ENCODE data around the gene TMEM259. TPM values are rescaled to one million over a fixed set of nuclear protein-coding genes. Genes with fewer than 3 reads are reported as not detected.

Gene TMEM259
- total RNA-seq, 1 donor = 83.0 TPM

DNA sequence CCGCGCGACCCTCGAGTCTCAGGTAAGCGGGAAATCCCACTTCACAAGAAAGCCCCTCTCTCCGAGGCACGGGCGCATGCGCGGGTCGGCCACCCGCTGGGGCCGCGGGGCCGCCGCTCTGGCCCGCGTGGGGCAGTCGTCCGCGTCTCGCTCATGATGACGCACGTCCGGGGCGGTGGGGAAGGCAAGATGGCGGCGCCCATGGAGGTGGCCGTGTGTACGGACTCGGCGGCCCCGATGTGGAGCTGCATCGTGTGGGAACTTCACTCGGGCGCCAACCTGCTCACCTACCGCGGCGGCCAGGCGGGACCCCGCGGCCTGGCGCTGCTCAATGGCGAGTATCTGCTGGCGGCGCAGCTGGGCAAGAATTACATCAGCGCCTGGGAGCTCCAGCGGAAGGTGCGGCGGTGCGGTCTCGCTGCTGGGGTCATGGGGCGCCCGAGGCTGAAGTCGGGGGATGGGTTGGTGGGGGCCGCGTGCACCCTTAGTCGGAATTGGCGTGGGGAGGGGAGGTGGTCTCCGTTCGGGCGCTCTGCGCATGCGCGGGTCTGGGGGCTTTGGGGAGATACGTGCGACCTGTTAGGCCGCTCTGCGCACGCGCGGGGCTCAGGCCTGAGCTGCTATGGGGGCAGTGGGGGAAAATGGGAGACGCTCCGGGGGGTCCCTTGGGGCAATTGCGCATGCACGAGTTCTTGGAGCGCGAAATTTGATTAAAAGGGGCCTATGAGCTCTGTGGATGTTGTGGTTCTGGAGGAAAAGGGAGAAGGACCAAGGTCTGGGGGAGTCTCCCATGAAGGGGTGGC is 36.6 kb downstream of the TMEM259 start, which contains the start of gene WDR18:
Gene WDR18, plus strand, starts transcription at position 181 of the 803 bp plus-strand sequence. Its CDS starts 9 bp downstream, at position 190.
- no peaks in the 10 kb centered on the region for H3K27me3 ChIP-seq (ENCODE audit: insufficient read depth, low read length)
- H3K4me1 ChIP-seq (ENCODE audit: insufficient read depth, low read length) = peaks cover 29% of the 10 kb centered on the region
- H3K9me3 ChIP-seq (ENCODE audit: low read depth, low read length) = no peaks in the 10 kb centered on the region
- H3K4me3 ChIP-seq (ENCODE audit: low read length) = peak within 1 kb of the TSS; percentile 82

DNA sequence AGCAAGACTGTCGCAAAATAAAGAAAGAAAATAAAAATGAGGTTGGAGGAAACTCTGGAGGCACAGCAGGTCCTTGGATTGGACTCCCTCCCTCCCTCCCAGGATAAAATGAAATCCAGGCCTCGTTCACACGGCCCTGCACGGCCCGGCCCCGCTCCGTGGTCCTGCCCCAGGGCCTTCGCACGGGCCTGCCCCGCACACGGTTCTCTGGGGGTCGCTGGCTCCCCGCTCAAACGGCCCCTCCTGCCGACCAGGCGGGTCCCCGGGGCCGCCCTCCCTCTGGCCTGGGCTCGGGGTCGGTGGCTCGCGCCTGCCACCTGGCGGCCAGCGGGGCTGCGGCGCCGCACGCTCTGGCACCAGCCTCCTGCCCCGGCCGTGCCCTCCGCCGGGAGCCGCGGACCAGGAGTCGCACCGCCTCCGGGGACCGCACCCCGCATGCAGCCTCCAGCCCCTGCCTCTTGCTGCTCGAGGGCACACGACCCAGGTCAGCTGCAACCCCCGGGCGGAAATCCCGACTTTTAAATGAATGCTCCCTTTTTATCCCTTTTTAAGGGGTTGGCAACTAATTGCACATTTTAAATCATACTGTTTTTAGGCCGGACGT is 38.3 kb downstream of the TMEM259 start:
- Histone ChIP-seq H3K4me3 (ENCODE audit: low read length) (no peak overlapping the region), H3K4me1 (ENCODE audit: insufficient read depth, low read length) (peaks cover 29% of the 10 kb centered on the region), H3K27me3 (ENCODE audit: insufficient read depth, low read length) (no peaks in the 10 kb centered on the region), H3K9me3 (ENCODE audit: low read depth, low read length) (no peaks in the 10 kb centered on the region)

DNA sequence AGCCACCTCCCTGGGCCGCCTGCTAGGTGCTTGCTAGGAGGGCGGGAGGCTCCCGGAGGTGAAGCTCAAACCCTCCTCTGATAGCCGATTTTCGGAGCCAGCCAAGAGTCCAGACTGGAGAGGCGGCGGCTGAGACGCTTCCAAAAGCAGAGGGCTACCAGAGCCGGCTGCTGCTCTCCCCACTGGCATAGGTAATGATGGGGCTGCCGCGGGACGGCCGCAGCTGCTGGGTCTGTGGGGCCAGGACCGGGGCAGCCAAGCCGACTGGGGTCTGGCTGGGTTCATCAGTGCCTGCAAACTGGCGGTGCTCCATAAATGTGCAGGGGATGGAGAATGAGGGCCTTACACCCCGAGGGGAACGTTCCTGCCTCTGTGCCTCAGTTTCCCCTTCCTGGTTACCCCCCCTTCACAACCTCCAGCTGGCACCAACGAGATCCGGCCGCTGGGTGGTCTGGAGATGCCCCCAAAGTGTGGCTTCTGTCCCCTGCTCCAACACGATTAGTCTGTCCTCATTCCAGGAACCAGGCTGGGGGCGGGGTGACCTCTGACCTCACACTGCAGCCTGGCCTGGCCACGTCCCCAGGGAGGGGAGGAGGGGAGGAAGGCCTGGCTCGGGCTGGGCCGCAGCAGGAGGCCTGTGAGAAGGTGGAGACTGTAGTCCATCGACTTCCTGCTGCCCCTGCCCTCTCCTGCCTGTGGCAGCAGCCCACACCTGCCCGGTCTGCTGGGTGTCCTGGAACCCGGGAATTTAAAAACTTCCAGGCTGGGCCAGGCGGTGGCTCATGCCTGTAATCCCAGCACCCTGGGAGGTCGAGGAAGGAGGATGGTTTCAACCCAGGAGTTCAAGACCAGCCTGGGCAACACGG is 40.6 kb downstream of the TMEM259 start:
- peaks cover 28% of the 10 kb centered on the region for H3K4me1 ChIP-seq (ENCODE audit: insufficient read depth, low read length)
- H3K9me3 ChIP-seq (ENCODE audit: low read depth, low read length) = no peaks in the 10 kb centered on the region
- H3K27me3 ChIP-seq (ENCODE audit: insufficient read depth, low read length) = no peaks in the 10 kb centered on the region
- no peak overlapping the region for H3K4me3 ChIP-seq (ENCODE audit: low read length)

DNA sequence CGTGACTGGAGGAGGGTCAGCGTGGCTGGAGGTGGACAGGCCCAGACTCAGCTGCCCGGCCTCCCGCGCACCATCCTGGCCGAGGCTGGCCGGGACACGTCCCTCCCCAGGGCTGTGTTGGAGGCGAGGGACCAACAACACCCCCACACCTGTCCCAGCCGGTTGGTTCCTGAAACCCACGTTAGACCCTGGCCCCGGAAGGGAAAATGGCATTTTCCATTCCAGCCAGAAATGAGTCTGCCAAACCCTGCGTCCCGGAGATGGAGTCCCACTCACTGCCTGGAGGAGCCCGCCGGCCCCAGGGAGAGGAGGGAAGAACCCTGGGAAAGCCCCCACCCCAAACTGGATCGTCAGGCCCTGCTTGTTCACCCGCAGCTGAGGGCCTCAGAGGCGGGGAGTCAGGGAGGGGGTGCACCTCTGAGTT is 41.6 kb downstream of the TMEM259 start:
- Histone ChIP-seq H3K9me3 (ENCODE audit: low read depth, low read length) (no peaks in the 10 kb centered on the region), H3K4me1 (ENCODE audit: insufficient read depth, low read length) (peaks cover 19% of the 10 kb centered on the region), H3K4me3 (ENCODE audit: low read length) (no peak overlapping the region)

DNA sequence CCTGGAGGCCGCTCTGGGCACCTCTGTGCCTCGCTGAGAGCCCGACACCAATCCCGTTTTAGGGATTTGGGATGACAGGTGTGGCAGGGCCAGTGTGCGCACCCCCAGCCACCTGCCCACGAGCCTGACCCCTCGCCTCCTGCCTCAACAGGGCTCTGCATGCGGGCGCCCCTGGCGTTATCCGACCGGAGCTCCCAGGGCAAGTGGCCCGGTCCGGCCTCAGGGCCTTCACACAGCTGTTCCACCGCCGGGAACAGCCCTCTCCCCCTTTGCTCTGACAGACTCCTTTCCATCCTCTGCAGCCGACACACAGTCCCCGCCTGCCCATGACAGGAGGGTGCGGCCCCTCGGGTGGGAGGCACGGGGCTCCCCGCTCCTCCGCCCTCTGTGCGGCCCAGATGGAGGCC is 43.9 kb downstream of the TMEM259 start:
- no peaks in the 10 kb centered on the region for H3K27me3 ChIP-seq (ENCODE audit: insufficient read depth, low read length)
- no peak overlapping the region for H3K4me3 ChIP-seq (ENCODE audit: low read length)
- no peaks in the 10 kb centered on the region for H3K4me1 ChIP-seq (ENCODE audit: insufficient read depth, low read length)
- no peaks in the 10 kb centered on the region for H3K9me3 ChIP-seq (ENCODE audit: low read depth, low read length)

More for the DNA sequence above, 41.6 kb downstream of the TMEM259 start:
- H3K27me3 ChIP-seq (ENCODE audit: insufficient read depth, low read length) = no peaks in the 10 kb centered on the region

DNA sequence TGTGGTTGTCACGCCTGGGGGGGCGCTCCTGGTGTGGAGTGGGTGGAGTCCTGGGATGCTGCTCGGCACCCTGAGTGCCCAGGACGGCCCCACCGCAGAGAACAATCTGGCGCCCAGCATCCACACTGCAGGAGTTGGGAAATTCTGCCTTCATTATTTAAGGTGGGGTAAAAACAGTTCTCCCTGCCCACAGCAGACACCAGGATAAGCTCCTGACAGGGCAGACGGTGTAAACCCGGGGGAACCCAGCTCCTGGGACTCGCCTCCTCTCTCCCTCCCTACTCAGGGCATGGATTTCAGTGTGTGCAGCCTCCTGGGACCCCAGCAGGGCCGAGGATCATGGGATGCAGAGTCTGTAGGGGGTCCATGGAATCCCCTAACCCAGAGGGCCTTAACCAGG is 44.4 kb downstream of the TMEM259 start:
- Histone ChIP-seq H3K4me3 (ENCODE audit: low read length) (no peak overlapping the region), H3K27me3 (ENCODE audit: insufficient read depth, low read length) (no peaks in the 10 kb centered on the region), H3K4me1 (ENCODE audit: insufficient read depth, low read length) (no peaks in the 10 kb centered on the region), H3K9me3 (ENCODE audit: low read depth, low read length) (no peaks in the 10 kb centered on the region)

DNA sequence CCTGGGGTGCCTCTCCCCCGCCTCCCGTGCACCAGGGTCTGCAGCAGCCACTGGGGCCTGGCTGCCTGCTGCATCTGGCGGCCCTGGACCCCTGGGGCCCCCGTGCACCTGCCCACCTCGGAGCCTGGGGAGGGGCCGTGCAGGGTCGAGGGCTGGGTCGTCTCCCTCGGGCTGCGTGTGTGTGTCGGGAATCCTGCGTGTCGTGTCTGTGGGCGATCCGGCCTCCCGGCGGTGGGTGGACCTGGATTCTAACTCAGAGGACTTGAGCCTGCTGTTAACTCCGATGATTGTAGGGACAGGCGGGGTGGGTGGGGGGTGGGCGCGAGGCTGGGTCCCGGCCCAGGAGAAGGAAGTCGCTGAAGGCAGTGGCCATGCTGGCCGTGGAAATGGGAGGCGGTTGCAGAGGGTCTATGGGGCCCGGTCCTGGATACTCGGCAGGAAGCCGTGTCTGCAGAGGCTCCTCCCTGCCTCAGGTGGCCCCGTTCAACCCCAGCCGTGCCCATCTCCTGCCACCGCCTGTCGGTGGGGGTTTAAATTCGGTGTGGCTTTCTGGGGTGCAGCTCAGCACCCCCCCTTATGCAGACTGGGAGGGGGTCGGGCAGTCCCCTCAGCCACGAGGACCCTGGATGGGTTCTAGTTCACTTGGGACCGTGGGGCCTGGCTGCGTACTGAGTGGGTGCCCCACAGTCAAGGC is 46.2 kb downstream of the TMEM259 start:
- H3K4me3 ChIP-seq (ENCODE audit: low read length) = no peak overlapping the region
- H3K9me3 ChIP-seq (ENCODE audit: low read depth, low read length) = no peaks in the 10 kb centered on the region
- no peaks in the 10 kb centered on the region for H3K4me1 ChIP-seq (ENCODE audit: insufficient read depth, low read length)
- no peaks in the 10 kb centered on the region for H3K27me3 ChIP-seq (ENCODE audit: insufficient read depth, low read length)

DNA sequence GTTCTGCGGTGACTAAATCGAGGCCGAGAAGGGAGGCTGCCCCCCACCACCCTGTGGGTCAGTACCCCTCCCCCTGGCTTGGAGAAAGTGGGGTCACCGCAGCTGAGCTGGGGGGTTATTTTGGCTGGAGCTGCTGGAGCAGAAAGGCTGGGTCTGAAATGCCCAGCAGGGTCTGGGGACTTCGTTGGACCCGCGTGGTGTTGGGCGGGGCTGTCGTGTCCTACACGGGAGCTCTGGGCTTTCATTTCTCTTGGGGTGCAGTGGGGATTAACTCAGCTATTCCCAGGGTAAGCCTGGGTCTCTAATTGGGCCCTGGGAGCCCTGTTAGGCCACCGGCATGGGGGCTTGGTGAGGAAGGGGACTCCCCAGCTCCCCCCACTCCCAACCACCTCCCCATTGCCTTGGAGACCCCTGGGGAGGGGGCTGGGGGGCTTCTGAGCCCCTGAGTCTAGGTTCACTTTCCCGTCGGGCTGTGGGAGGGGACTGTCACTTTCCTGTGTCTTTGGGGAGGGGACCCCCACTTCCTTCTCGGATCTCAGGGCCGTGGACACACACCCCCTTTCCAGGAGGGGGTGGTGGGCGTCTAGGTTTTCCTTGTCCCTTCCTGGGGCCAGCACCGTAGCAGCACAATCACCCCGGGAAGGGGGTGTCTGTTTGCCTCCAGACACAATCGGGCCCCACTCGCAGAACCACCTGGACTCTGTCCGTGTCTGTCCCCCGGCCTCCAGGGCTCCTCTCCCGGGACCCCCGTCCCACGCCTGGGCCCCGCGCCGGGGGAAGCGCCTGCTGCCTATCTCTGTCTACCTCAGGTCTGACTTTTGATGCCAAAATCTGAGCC is 47.0 kb downstream of the TMEM259 start:
- Histone ChIP-seq H3K4me3 (ENCODE audit: low read length) (no peak overlapping the region), H3K9me3 (ENCODE audit: low read depth, low read length) (no peaks in the 10 kb centered on the region), H3K27me3 (ENCODE audit: insufficient read depth, low read length) (no peaks in the 10 kb centered on the region), H3K4me1 (ENCODE audit: insufficient read depth, low read length) (no peaks in the 10 kb centered on the region)

DNA sequence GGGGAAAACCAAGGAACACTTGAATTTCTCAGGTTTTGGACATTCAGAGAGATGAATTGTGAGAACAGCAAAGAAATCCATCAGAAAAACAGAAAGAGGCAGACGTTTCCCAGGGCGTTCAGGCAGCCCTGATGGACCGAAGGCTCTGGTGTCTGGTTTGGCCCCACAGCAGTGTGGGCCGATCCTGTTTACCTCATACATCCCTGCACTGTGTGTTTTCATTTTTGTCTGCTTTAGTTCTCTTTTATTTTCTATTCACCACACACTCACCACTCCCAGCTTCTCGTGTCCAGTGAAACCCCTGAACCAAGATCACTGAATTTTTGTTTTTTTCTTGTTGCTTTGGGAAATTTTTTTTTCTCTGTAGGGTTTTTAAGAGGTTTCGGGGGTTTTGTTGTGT is 48.6 kb downstream of the TMEM259 start:
- no peak overlapping the region for H3K4me3 ChIP-seq (ENCODE audit: low read length)
- no peaks in the 10 kb centered on the region for H3K27me3 ChIP-seq (ENCODE audit: insufficient read depth, low read length)
- no peaks in the 10 kb centered on the region for H3K9me3 ChIP-seq (ENCODE audit: low read depth, low read length)
- no peaks in the 10 kb centered on the region for H3K4me1 ChIP-seq (ENCODE audit: insufficient read depth, low read length)

DNA sequence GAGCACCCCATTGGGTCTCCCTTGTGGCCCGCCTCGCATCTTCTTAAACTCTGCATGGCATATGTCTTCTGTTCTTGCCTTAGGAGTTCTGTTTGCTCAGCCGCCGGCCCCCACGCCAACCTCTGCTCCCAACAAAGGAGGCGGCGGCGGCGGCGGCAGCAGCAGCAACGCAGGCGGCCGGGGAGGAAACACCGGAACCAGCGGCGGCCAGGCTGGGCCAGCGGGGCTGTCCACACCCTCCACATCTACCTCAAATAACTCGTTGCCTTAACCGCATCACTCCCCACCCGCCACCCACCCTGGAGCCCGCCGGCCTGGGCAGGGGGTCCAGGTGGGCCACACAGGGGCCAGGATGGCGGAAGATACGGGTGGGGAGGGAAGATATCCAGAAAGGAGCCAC is 49.1 kb downstream of the TMEM259 start:
- Histone ChIP-seq H3K9me3 (ENCODE audit: low read depth, low read length) (no peaks in the 10 kb centered on the region), H3K4me3 (ENCODE audit: low read length) (no peak overlapping the region), H3K27me3 (ENCODE audit: insufficient read depth, low read length) (no peaks in the 10 kb centered on the region), H3K4me1 (ENCODE audit: insufficient read depth, low read length) (no peaks in the 10 kb centered on the region)

DNA sequence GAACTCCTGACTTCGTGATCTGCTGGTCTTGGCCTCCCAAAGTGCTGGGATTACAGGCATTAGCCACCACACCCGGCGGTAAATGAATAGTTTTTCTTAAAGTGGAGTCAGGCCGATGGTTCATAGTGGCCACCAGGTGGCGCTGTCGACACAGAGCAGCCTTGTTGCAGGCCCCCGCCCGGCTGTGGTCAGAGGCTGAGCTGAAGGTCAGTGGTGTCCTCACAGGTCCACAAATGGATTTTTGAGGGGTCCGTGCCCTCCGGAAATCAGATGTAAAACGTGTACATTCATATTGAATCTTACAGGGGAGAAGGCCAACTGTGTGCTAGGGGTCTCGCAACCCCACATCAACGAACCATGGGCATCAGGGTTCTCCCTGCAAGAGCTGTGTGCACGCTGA is 50.2 kb downstream of the TMEM259 start:
- H3K4me3 ChIP-seq (ENCODE audit: low read length) = no peak overlapping the region
- H3K9me3 ChIP-seq (ENCODE audit: low read depth, low read length) = no peaks in the 10 kb centered on the region
- no peaks in the 10 kb centered on the region for H3K27me3 ChIP-seq (ENCODE audit: insufficient read depth, low read length)
- H3K4me1 ChIP-seq (ENCODE audit: insufficient read depth, low read length) = no peaks in the 10 kb centered on the region

DNA sequence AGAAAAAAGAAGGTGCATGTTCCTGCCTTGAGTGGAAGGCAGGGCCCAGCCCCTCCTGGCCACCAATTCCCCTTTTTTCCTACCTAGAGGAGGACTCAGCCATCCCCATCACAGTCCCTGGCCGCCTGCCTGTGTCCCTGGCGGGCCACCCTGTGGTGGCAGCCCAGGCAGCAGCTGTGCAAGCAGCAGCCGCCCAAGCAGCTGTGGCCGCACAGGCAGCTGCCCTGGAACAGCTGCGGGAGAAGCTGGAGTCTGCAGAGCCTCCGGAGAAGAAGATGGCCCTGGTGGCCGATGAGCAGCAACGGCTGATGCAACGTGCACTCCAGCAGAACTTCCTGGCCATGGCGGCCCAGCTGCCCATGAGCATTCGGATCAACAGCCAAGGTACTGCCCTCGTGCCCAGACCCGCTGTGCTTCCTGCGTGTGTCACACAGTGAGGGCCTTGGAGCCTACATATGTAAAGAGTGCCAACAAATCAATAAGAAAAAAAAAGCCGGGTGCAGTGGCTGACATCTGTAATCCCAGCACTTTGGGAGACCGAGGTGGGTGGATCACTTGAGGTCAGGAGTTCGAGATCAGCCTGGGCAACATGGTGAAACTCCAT is 54.3 kb downstream of the TMEM259 start:
- no peak overlapping the region for H3K4me3 ChIP-seq (ENCODE audit: low read length)
- no peaks in the 10 kb centered on the region for H3K9me3 ChIP-seq (ENCODE audit: low read depth, low read length)
- H3K27me3 ChIP-seq (ENCODE audit: insufficient read depth, low read length) = no peaks in the 10 kb centered on the region
- H3K4me1 ChIP-seq (ENCODE audit: insufficient read depth, low read length) = no peaks in the 10 kb centered on the region

DNA sequence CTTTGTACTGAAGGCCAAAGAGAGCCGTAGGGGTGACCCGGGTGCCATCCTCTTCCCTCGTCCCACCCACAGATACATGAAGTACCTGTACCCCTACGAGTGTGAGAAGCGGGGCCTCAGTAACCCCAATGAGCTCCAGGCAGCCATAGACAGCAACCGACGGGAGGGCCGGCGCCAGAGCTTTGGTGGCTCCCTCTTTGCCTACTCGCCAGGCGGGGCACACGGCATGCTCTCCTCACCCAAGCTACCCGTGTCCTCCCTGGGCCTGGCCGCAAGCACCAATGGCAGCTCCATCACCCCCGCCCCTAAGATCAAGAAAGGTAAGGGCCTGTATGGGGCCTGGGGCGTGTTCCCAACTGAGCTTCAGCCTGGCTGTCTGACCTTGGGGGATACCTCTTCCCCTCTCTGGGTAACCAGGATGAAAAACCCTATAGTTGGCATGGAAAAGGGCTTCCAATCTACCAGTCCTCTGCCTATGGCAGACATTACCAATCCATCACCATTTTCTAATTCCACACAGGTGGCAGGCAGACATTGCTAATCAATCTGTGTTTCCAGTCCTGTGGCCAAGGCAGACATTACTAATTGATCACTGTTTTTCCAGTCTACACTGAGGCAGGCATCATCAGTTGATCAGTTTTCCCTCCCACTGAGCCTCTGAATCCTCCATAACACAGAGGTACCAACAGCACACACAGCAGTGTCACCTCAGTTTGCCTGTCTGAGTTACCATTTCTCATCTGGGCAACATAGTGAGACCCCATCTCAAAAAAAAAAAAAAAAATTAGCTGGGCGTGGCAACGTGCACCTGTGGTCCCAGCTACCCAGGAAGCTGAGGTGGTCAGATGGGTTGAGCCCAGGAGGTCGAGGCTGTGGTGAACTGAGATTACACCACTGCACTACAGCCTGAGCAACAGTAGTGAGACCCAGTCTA is 55.9 kb downstream of the TMEM259 start:
- Histone ChIP-seq H3K4me1 (ENCODE audit: insufficient read depth, low read length) (no peaks in the 10 kb centered on the region), H3K9me3 (ENCODE audit: low read depth, low read length) (no peaks in the 10 kb centered on the region), H3K4me3 (ENCODE audit: low read length) (no peak overlapping the region), H3K27me3 (ENCODE audit: insufficient read depth, low read length) (no peaks in the 10 kb centered on the region)
